Endothelial cell of umbilical vein (primary cell): ENCODE data around the gene FAM227B.

Experiments
- TF ChIP-seq, protein P1 (sequence below), 2 donors: IDR thresholded peaks; 1 replicate in 1 of 2; 2 replicates in 1 of 2; pipeline ENCODE4 v1.5.1; 2011; ENCODE audit warnings: low read length in 2 of 2, mild to moderate bottlenecking in 2 of 2, moderate library complexity in 2 of 2, control low read depth in 1 of 2, inconsistent platforms in 1 of 2, low read depth in 1 of 2; ENCODE audit not compliant: insufficient read depth in 1 of 2; ENCODE audit errors: extremely low read depth in 1 of 2
- TF ChIP-seq, protein P2 (sequence below): IDR thresholded peaks from 2 replicates; pipeline ENCODE4 v1.6.1; 2011; ENCODE audit not compliant: insufficient read depth, insufficient read length

DNA sequence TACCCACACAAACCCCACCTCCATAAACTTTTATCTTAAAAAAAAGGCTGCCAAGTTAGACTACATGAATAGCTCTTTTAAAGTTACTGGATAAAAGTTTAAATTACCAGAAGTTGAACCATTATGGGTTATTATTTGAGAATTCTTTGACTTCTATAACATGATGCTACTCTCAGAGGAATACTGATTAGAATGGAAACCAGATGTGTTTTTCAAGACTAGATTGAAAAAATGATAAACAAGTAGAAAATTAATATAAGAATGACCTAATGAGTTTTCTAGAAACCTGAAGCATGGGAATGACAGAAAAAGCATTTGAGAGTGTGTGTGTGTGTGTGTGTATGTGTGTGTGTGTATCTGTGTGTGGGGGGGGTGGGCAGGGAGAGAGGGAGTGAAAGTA, 210.0 kb downstream of the FAM227B start:
- TF ChIP-seq, protein P1, sequence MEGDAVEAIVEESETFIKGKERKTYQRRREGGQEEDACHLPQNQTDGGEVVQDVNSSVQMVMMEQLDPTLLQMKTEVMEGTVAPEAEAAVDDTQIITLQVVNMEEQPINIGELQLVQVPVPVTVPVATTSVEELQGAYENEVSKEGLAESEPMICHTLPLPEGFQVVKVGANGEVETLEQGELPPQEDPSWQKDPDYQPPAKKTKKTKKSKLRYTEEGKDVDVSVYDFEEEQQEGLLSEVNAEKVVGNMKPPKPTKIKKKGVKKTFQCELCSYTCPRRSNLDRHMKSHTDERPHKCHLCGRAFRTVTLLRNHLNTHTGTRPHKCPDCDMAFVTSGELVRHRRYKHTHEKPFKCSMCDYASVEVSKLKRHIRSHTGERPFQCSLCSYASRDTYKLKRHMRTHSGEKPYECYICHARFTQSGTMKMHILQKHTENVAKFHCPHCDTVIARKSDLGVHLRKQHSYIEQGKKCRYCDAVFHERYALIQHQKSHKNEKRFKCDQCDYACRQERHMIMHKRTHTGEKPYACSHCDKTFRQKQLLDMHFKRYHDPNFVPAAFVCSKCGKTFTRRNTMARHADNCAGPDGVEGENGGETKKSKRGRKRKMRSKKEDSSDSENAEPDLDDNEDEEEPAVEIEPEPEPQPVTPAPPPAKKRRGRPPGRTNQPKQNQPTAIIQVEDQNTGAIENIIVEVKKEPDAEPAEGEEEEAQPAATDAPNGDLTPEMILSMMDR (IDR thresholded peaks at IDR 0.05; ENCODE audit: extremely low read depth in 1 of 2, insufficient read depth in 1 of 2, low read depth in 1 of 2, low read length in 2 of 2) = no peak
- TF ChIP-seq, protein P2, sequence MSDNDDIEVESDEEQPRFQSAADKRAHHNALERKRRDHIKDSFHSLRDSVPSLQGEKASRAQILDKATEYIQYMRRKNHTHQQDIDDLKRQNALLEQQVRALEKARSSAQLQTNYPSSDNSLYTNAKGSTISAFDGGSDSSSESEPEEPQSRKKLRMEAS = no peak
